HepG2 (cell line): Measurements from ENCODE around the gene GSPT1. TPM values are rescaled to one million over a fixed set of nuclear protein-coding genes. Genes with fewer than 3 reads are reported as not detected.

Experiments used
- ADNP ChIP-seq: sonication (generic); formaldehyde crosslinking; IDR thresholded peaks from 2 replicates; pipeline ENCODE4 v1.4.0; 2020; ENCODE audit warnings: missing genetic modification reagents
- ATRX ChIP-seq: sonication (generic); formaldehyde crosslinking; IDR thresholded peaks from 2 replicates; pipeline ENCODE4 v1.4.0; 2020; ENCODE audit warnings: missing genetic modification reagents, borderline replicate concordance
- BCL6 ChIP-seq: IDR thresholded peaks from 2 replicates; pipeline ENCODE4 v1.6.1; 2016; ENCODE audit warnings: missing genetic modification reagents, missing compliant biosample characterization
- CCAR2 ChIP-seq: fragments of 200-400 bp; formaldehyde crosslinking; optimal IDR thresholded peaks from 2 replicates; pipeline ENCODE3; 2018; ENCODE audit warnings: low read depth, mild to moderate bottlenecking, low read length, moderate library complexity
- DR1 ChIP-seq: sonication (generic); formaldehyde crosslinking; IDR thresholded peaks from 2 replicates; pipeline ENCODE4 v1.8.0; 2021; ENCODE audit warnings: mild to moderate bottlenecking, missing genetic modification reagents, inconsistent platforms
- FOXK1 ChIP-seq: sonication (generic); formaldehyde crosslinking; IDR thresholded peaks from 2 replicates; pipeline ENCODE4 v1.4.0; 2020; ENCODE audit warnings: low read depth, missing genetic modification reagents, borderline replicate concordance
- GABPB1 ChIP-seq: IDR thresholded peaks from 2 replicates; pipeline ENCODE4 v1.6.1; 2016; ENCODE audit warnings: mild to moderate bottlenecking, missing genetic modification reagents, moderate library complexity, missing compliant biosample characterization
- KAT7 ChIP-seq: IDR thresholded peaks from 2 replicates; pipeline ENCODE4 v1.6.1; 2018; ENCODE audit warnings: borderline replicate concordance, missing compliant biosample characterization
- MAFF ChIP-seq: IDR thresholded peaks from 2 replicates; pipeline ENCODE4 v1.6.1; 2011; ENCODE audit warnings: low read depth, low read length, improper control_type of control experiment
- PHF21A ChIP-seq: sonication (generic); formaldehyde crosslinking; IDR thresholded peaks from 2 replicates; pipeline ENCODE4 v1.5.0; 2020; ENCODE audit warnings: mild to moderate bottlenecking, missing genetic modification reagents
- REST ChIP-seq, 2 experiments: IDR thresholded peaks; 2 replicates each; pipeline ENCODE4 v1.6.1; 2011 to 2012; ENCODE audit warnings: low read length in 2 of 2, borderline replicate concordance in 1 of 2, low read depth in 1 of 2, mild to moderate bottlenecking in 1 of 2, moderate library complexity in 1 of 2
- TBX3 ChIP-seq: fragments of 450-650 bp; IDR thresholded peaks from 2 replicates; pipeline ENCODE4 v1.6.1; 2017; ENCODE audit warnings: antibody characterized with exemption, mild to moderate bottlenecking, inconsistent platforms, borderline replicate concordance
- TEAD3 ChIP-seq: optimal IDR thresholded peaks from 2 replicates; pipeline ENCODE3; 2016; ENCODE audit warnings: borderline replicate concordance
- YY1 ChIP-seq: IDR thresholded peaks from 2 replicates; pipeline ENCODE4 v1.6.1; 2011; ENCODE audit warnings: low read length, low read depth, moderate library complexity, mild to moderate bottlenecking; ENCODE audit not compliant: insufficient read depth, insufficient replicate concordance
- ZNF232 ChIP-seq: sonication (generic); formaldehyde crosslinking; IDR thresholded peaks from 2 replicates; pipeline ENCODE4 v1.4.0; 2020; ENCODE audit warnings: missing genetic modification reagents, borderline replicate concordance
- ZNF281 ChIP-seq: sonication (generic); formaldehyde crosslinking; IDR thresholded peaks from 2 replicates; pipeline ENCODE4 v1.4.0; 2020; ENCODE audit warnings: missing genetic modification reagents, borderline replicate concordance
- ZNF432 ChIP-seq: sonication (generic); formaldehyde crosslinking; IDR thresholded peaks from 2 replicates; pipeline ENCODE4 v1.5.0; 2020; ENCODE audit warnings: missing genetic modification reagents, mild to moderate bottlenecking, borderline replicate concordance
- ZNF501 ChIP-seq: sonication (generic); formaldehyde crosslinking; IDR thresholded peaks from 2 replicates; pipeline ENCODE4 v1.5.1; 2020; ENCODE audit warnings: mild to moderate bottlenecking, moderate library complexity, missing genetic modification reagents
- ZNF761 ChIP-seq: sonication (generic); formaldehyde crosslinking; conservative IDR thresholded peaks from 2 replicates; pipeline ENCODE4 v1.4.0; 2020; ENCODE audit warnings: mild to moderate bottlenecking, missing genetic modification reagents
- polyA plus RNA-seq, 8 experiments: library from polyadenylated mRNA; depleted of rRNA in 3 of 8; stranded (reverse) in 7 of 8; unstranded in 1 of 8; fragments of >200 nt; fragmentation: Illumina TruSeq in 4 of 8; extraction: Trizol in 4 of 8; gene quantifications; 2 replicates each; pipeline versions ENCODE4 v1.2.1 to v1.2.3, GENCODE V29; 2011 to 2016; ENCODE audit warnings: low read depth in 4 of 8, missing spikeins in 1 of 8, mixed read lengths in 1 of 8; ENCODE audit not compliant: insufficient read depth in 1 of 8
- total RNA-seq, 5 experiments: library from RNA; depleted of rRNA; stranded (reverse); fragments of >200 nt; fragmentation: Illumina TruSeq; extraction: Trizol; gene quantifications; 2 replicates each; pipeline ENCODE4 v1.2.3, GENCODE V29; 2016; ENCODE audit warnings: low read depth in 1 of 5
- TF ChIP-seq, protein P1 (sequence below): sonication (generic); formaldehyde crosslinking; IDR thresholded peaks from 2 replicates; pipeline ENCODE4 v1.8.1; 2022; ENCODE audit warnings: mild to moderate bottlenecking, missing genetic modification reagents
- TF ChIP-seq, protein P2 (sequence below): sonication (generic); formaldehyde crosslinking; conservative IDR thresholded peaks from 2 replicates; pipeline ENCODE4 v1.5.0; 2020; ENCODE audit warnings: missing genetic modification reagents

Gene GSPT1
- total and polyA plus RNA-seq, 2 of the 13 experiments (the other 11 are each of a cell fraction or from before 2014, with no cell fraction given): 120 to 316 TPM

DNA sequence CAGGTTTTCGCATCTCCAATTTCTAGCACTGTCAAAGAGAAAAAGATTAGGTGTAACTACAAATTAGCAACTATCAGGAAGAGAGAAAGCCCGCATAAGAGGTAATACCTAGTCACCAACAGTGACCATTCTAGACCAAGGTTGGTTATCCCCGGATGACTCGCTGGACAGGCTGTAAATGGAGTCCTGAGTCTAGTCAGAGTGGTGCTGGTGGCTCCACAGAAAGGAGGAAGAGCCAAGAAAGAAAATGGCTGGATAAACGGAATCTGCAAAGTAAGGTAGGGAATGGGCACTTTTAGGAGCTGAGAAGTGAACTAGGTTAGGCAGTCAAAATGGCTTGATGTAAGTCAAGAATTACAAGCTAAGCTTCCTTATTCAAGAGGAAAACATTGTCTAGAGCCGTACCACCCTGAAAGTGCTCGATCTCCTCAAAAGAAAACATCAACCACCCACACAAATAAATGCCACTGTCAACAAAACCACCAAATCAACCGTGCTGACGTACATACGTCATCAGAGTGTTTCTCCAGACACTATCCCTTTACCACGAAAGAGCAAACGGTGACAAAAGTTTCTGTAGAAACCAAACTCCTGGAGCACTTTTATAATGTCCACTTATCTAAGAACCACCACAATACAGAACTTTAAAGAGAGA is 2.2 kb downstream of the GSPT1 start (continued):
- TF ChIP-seq YY1: peak; percentile 39
- TF ChIP-seq PHF21A (CRISPR knock-in tag): no peak
- no peak for TF ChIP-seq REST (IDR thresholded peaks at IDR 0.05; ENCODE audit: borderline replicate concordance in 1 of 2, low read depth in 1 of 2, low read length in 2 of 2)
- no peak for TF ChIP-seq TEAD3
- no peak for TF ChIP-seq BCL6 (CRISPR knock-in tag)
- no peak for TF ChIP-seq ZNF432 (CRISPR knock-in tag)
- no peak for TF ChIP-seq ZNF232 (CRISPR knock-in tag)
- TF ChIP-seq FOXK1 (CRISPR knock-in tag): 0 out of 2 replicates have a peak, but pooled peaks have one; percentile 21
- TF ChIP-seq, protein P1, sequence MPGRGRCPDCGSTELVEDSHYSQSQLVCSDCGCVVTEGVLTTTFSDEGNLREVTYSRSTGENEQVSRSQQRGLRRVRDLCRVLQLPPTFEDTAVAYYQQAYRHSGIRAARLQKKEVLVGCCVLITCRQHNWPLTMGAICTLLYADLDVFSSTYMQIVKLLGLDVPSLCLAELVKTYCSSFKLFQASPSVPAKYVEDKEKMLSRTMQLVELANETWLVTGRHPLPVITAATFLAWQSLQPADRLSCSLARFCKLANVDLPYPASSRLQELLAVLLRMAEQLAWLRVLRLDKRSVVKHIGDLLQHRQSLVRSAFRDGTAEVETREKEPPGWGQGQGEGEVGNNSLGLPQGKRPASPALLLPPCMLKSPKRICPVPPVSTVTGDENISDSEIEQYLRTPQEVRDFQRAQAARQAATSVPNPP: no peak
- TF ChIP-seq, protein P2, sequence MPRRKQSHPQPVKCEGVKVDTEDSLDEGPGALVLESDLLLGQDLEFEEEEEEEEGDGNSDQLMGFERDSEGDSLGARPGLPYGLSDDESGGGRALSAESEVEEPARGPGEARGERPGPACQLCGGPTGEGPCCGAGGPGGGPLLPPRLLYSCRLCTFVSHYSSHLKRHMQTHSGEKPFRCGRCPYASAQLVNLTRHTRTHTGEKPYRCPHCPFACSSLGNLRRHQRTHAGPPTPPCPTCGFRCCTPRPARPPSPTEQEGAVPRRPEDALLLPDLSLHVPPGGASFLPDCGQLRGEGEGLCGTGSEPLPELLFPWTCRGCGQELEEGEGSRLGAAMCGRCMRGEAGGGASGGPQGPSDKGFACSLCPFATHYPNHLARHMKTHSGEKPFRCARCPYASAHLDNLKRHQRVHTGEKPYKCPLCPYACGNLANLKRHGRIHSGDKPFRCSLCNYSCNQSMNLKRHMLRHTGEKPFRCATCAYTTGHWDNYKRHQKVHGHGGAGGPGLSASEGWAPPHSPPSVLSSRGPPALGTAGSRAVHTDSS (CRISPR knock-in tag): no peak
- peak; percentile 43; the same call in 1 of the 2 replicates for TF ChIP-seq MAFF
- TF ChIP-seq DR1 (CRISPR knock-in tag): no peak
- TF ChIP-seq ZNF281 (CRISPR knock-in tag): no peak
- no peak for TF ChIP-seq CCAR2
- TF ChIP-seq TBX3: no peak
- no peak for TF ChIP-seq GABPB1 (CRISPR knock-in tag)
- no peak for TF ChIP-seq ZNF761 (CRISPR knock-in tag)
- TF ChIP-seq ZNF501 (CRISPR knock-in tag): no peak
- no peak for TF ChIP-seq KAT7 (CRISPR knock-in tag)
- no peak for TF ChIP-seq ADNP (CRISPR knock-in tag)
- TF ChIP-seq ATRX (CRISPR knock-in tag): no peak
